Right hindlimb (tissue), 1 donor: ENCODE data around the gene REEP6.

Source experiments
- DNase-seq: peaks from one replicate; pipeline ENCODE4 v3.0.0-alpha.2; 2018

The REEP6 gene

GRCh38 chr19:1457031-1457739 lies 33.8 kb upstream of the REEP6 start:
- DNase-seq = no peak

GRCh38 chr19:1457892-1458291 lies 33.1 kb upstream of the REEP6 start:
- no peak for DNase-seq

- DNase-seq = no peak
Observed at GRCh38 chr19:1459479-1459878, 31.5 kb upstream of the REEP6 start.

GRCh38 chr19:1460033-1460995 lies 30.7 kb upstream of the REEP6 start:
- DNase-seq = no peak

- no peak for DNase-seq
Observed at GRCh38 chr19:1461862-1462261, 29.1 kb upstream of the REEP6 start.

GRCh38 chr19:1465191-1466016 lies 25.6 kb upstream of the REEP6 start:
- DNase-seq = no peak

GRCh38 chr19:1466018-1466460 lies 24.9 kb upstream of the REEP6 start:
- no peak for DNase-seq

- no peak for DNase-seq
Observed at GRCh38 chr19:1466461-1467214, 24.3 kb upstream of the REEP6 start.

GRCh38 chr19:1467215-1467489 lies 23.8 kb upstream of the REEP6 start:
- no peak for DNase-seq

GRCh38 chr19:1467490-1468273 lies 23.3 kb upstream of the REEP6 start:
- DNase-seq = no peak

- no peak for DNase-seq
Observed at GRCh38 chr19:1468274-1468820, 22.6 kb upstream of the REEP6 start.

GRCh38 chr19:1468821-1469254 lies 22.1 kb upstream of the REEP6 start:
- no peak for DNase-seq

- DNase-seq = no peak
Observed at GRCh38 chr19:1469255-1470054, 21.5 kb upstream of the REEP6 start.

GRCh38 chr19:1470055-1470304 lies 21.0 kb upstream of the REEP6 start:
- DNase-seq = no peak

- DNase-seq = no peak
Observed at GRCh38 chr19:1470305-1471009, 20.5 kb upstream of the REEP6 start.

- no peak for DNase-seq
Observed at GRCh38 chr19:1471010-1471514, 19.9 kb upstream of the REEP6 start.

- no peak for DNase-seq
Observed at GRCh38 chr19:1471515-1472160, 19.3 kb upstream of the REEP6 start.

GRCh38 chr19:1472231-1473084 lies 18.5 kb upstream of the REEP6 start:
- no peak for DNase-seq
